K562 (cell line): ENCODE measurements around the gene CDCP1. TPM values are rescaled to one million over a fixed set of nuclear protein-coding genes. Genes with fewer than 3 reads are reported as not detected.

Experiments used
- CCAR2 ChIP-seq: fragments of 200-400 bp; formaldehyde crosslinking; IDR thresholded peaks from 2 replicates; pipeline ENCODE4 v1.6.1; 2017; ENCODE audit warnings: mild to moderate bottlenecking, low read depth, low read length
- DDX20 ChIP-seq: fragments of 450-650 bp; IDR thresholded peaks from 2 replicates; pipeline ENCODE4 v1.6.1; 2016; ENCODE audit warnings: missing genetic modification characterization, low read depth, mild to moderate bottlenecking, missing compliant biosample characterization, moderate library complexity
- ELK3 ChIP-seq: fragments of 450-650 bp; formaldehyde crosslinking; IDR thresholded peaks from 2 replicates; pipeline ENCODE4 v1.4.0; 2020; ENCODE audit warnings: mild to moderate bottlenecking
- FOSL1 ChIP-seq: fragments of 200-800 bp; sonication (Bioruptor generic); conservative IDR thresholded peaks from 2 replicates; pipeline ENCODE4 v1.6.1; 2016; ENCODE audit warnings: missing genetic modification characterization, missing compliant biosample characterization
- HDAC1 ChIP-seq, 2 experiments: fragments of 450-650 bp; IDR thresholded peaks; 2 replicates each; pipeline ENCODE4 v1.6.1; 2016 to 2017; ENCODE audit warnings: inconsistent platforms in 1 of 2, mild to moderate bottlenecking in 1 of 2, moderate library complexity in 1 of 2
- NCOR1 ChIP-seq: fragments of 450-650 bp; IDR thresholded peaks from 2 replicates; pipeline ENCODE4 v1.6.1; 2016; ENCODE audit warnings: mild to moderate bottlenecking, moderate library complexity
- NR4A1 ChIP-seq, 2 experiments: fragments of 250-450 bp in 1 of 2; fragments of 450-650 bp in 1 of 2; sonication (Bioruptor Pico) in 1 of 2; IDR thresholded peaks; 2 replicates each; pipeline versions ENCODE4 v1.4.0 to v1.6.1; 2016 to 2020; ENCODE audit warnings: mild to moderate bottlenecking in 2 of 2, missing compliant biosample characterization in 1 of 2, missing genetic modification characterization in 1 of 2, moderate library complexity in 1 of 2
- POLR2A ChIP-seq: fragments of 450-650 bp; conservative IDR thresholded peaks from 2 replicates; pipeline ENCODE4 v1.6.1; 2016
- SMAD2 ChIP-seq: fragments of 150-350 bp; IDR thresholded peaks from 2 replicates; pipeline ENCODE4 v1.6.1; 2014; ENCODE audit warnings: low read depth, mild to moderate bottlenecking, low read length
- SMARCA5 ChIP-seq: fragments of 450-650 bp; IDR thresholded peaks from 2 replicates; pipeline ENCODE4 v1.6.1; 2016
- ZNF24 ChIP-seq: fragments of 450-650 bp; IDR thresholded peaks from 2 replicates; pipeline ENCODE4 v1.6.1; 2016
- polyA plus RNA-seq, 8 experiments: library from polyadenylated mRNA; depleted of rRNA in 4 of 8; stranded (reverse) in 5 of 8; unstranded in 3 of 8; fragments of >200 nt; fragmentation: Nextera tagmentation in 2 of 8; fragmentation: Illumina TruSeq in 1 of 8; extraction: Ambion mirVana in 2 of 8; extraction: Trizol in 1 of 8; gene quantifications; 2 replicates each; pipeline versions ENCODE4 v1.2.1 to v1.2.3, GENCODE V29; 2011 to 2014; ENCODE audit warnings: inconsistent platforms in 1 of 8, missing spikeins in 1 of 8
- total RNA-seq, 7 experiments: library from RNA; depleted of rRNA in 6 of 7; stranded (reverse); fragments of >200 nt in 6 of 7; fragmentation: Illumina TruSeq in 2 of 7; extraction: Trizol in 2 of 7; gene quantifications; 2 replicates each; pipeline versions ENCODE4 v1.2.1 to v1.2.3, GENCODE V29; 2011 to 2021; ENCODE audit warnings: low replicate concordance in 1 of 7
- TF ChIP-seq, protein P1 (sequence below): fragments of 450-650 bp; IDR thresholded peaks from 2 replicates; pipeline ENCODE4 v1.6.1; 2017; ENCODE audit warnings: antibody characterized with exemption, mild to moderate bottlenecking
- TF ChIP-seq, protein P2 (sequence below), 2 experiments: fragments of 450-650 bp in 1 of 2; sonication (generic) in 1 of 2; formaldehyde crosslinking in 1 of 2; IDR thresholded peaks; 2 replicates each; pipeline versions ENCODE4 v1.7.1 to v1.9.0; 2016 to 2022; ENCODE audit warnings: inconsistent platforms in 1 of 2, mild to moderate bottlenecking in 1 of 2, missing genetic modification reagents in 1 of 2

The CDCP1 gene
- total and polyA plus RNA-seq, 9 of the 15 experiments (the other 6 are each of a cell fraction or from before 2014, with no cell fraction given): 3.9 to 16.4 (median 5.2) TPM

- TF ChIP-seq SMARCA5 (no peak), POLR2A (no peak), DDX20 (no peak), FOSL1 (tag) (0 out of 2 replicates have a peak, but pooled peaks have one; percentile 8), CCAR2 (no peak), SMAD2 (no peak), ZNF24 (no peak), ELK3 (CRISPR knock-in tag) (no peak), NR4A1 (CRISPR knock-in tag; IDR thresholded peaks at IDR 0.05) (0 out of 2 replicates have a peak, but pooled peaks have one; percentile 74), NR4A1 (tag; IDR thresholded peaks at IDR 0.05) (no peak), NCOR1 (no peak), HDAC1 (IDR thresholded peaks at IDR 0.05) (no peak)
- TF ChIP-seq, protein P1, sequence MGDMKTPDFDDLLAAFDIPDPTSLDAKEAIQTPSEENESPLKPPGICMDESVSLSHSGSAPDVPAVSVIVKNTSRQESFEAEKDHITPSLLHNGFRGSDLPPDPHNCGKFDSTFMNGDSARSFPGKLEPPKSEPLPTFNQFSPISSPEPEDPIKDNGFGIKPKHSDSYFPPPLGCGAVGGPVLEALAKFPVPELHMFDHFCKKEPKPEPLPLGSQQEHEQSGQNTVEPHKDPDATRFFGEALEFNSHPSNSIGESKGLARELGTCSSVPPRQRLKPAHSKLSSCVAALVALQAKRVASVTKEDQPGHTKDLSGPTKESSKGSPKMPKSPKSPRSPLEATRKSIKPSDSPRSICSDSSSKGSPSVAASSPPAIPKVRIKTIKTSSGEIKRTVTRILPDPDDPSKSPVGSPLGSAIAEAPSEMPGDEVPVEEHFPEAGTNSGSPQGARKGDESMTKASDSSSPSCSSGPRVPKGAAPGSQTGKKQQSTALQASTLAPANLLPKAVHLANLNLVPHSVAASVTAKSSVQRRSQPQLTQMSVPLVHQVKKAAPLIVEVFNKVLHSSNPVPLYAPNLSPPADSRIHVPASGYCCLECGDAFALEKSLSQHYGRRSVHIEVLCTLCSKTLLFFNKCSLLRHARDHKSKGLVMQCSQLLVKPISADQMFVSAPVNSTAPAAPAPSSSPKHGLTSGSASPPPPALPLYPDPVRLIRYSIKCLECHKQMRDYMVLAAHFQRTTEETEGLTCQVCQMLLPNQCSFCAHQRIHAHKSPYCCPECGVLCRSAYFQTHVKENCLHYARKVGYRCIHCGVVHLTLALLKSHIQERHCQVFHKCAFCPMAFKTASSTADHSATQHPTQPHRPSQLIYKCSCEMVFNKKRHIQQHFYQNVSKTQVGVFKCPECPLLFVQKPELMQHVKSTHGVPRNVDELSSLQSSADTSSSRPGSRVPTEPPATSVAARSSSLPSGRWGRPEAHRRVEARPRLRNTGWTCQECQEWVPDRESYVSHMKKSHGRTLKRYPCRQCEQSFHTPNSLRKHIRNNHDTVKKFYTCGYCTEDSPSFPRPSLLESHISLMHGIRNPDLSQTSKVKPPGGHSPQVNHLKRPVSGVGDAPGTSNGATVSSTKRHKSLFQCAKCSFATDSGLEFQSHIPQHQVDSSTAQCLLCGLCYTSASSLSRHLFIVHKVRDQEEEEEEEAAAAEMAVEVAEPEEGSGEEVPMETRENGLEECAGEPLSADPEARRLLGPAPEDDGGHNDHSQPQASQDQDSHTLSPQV: peak; percentile 80
- TF ChIP-seq, protein P2, sequence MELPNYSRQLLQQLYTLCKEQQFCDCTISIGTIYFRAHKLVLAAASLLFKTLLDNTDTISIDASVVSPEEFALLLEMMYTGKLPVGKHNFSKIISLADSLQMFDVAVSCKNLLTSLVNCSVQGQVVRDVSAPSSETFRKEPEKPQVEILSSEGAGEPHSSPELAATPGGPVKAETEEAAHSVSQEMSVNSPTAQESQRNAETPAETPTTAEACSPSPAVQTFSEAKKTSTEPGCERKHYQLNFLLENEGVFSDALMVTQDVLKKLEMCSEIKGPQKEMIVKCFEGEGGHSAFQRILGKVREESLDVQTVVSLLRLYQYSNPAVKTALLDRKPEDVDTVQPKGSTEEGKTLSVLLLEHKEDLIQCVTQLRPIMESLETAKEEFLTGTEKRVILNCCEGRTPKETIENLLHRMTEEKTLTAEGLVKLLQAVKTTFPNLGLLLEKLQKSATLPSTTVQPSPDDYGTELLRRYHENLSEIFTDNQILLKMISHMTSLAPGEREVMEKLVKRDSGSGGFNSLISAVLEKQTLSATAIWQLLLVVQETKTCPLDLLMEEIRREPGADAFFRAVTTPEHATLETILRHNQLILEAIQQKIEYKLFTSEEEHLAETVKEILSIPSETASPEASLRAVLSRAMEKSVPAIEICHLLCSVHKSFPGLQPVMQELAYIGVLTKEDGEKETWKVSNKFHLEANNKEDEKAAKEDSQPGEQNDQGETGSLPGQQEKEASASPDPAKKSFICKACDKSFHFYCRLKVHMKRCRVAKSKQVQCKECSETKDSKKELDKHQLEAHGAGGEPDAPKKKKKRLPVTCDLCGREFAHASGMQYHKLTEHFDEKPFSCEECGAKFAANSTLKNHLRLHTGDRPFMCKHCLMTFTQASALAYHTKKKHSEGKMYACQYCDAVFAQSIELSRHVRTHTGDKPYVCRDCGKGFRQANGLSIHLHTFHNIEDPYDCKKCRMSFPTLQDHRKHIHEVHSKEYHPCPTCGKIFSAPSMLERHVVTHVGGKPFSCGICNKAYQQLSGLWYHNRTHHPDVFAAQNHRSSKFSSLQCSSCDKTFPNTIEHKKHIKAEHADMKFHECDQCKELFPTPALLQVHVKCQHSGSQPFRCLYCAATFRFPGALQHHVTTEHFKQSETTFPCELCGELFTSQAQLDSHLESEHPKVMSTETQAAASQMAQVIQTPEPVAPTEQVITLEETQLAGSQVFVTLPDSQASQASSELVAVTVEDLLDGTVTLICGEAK (IDR thresholded peaks at IDR 0.05): no peak
- TF ChIP-seq, protein P2 (CRISPR knock-in tag; IDR thresholded peaks at IDR 0.05): no peak
These were observed 45.2 kb downstream of the CDCP1 start (continued) for GRCh38 chr3:45100981-45101407.
